GM10266 (cell line): ENCODE measurements around the gene EDAR.

Source experiments
- DNase-seq: peaks from one replicate; pipeline ENCODE4 v3.0.0; 2012; ENCODE audit errors: extremely low spot score
- TF ChIP-seq, protein P1 (sequence below): IDR thresholded peaks from 2 replicates; pipeline ENCODE4 v1.5.1; 2012; ENCODE audit warnings: mild to moderate bottlenecking, low read depth; ENCODE audit not compliant: control insufficient read depth, insufficient read depth; ENCODE audit errors: missing control alignments

Gene EDAR

DNA sequence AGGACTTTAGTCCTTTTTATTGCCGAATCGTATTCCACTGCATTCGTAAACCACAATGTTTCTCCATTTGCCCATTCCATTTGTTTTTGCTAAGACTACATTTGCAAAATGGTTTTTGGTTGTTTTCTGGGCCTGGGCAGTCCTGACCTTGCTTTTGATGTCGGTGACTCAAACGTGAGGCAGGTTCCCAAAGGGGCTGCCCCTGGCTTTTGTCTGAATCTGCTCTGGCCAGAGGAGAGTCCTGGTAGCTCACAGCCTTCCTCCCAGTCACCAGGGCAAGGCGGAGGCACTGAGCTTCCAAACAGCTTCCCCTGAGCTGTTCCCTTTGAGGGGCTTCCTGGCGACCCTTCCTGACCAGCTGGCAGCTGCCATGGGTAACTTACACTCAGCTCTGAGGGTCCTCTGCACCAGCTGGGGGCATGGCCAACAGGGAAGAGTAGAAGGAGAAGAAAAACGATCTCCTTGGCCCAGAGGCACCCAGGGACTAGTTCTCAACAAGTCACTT lies 47.8 kb downstream of the EDAR start:
- no peak for DNase-seq
- TF ChIP-seq, protein P1, sequence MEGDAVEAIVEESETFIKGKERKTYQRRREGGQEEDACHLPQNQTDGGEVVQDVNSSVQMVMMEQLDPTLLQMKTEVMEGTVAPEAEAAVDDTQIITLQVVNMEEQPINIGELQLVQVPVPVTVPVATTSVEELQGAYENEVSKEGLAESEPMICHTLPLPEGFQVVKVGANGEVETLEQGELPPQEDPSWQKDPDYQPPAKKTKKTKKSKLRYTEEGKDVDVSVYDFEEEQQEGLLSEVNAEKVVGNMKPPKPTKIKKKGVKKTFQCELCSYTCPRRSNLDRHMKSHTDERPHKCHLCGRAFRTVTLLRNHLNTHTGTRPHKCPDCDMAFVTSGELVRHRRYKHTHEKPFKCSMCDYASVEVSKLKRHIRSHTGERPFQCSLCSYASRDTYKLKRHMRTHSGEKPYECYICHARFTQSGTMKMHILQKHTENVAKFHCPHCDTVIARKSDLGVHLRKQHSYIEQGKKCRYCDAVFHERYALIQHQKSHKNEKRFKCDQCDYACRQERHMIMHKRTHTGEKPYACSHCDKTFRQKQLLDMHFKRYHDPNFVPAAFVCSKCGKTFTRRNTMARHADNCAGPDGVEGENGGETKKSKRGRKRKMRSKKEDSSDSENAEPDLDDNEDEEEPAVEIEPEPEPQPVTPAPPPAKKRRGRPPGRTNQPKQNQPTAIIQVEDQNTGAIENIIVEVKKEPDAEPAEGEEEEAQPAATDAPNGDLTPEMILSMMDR = no peak

DNA sequence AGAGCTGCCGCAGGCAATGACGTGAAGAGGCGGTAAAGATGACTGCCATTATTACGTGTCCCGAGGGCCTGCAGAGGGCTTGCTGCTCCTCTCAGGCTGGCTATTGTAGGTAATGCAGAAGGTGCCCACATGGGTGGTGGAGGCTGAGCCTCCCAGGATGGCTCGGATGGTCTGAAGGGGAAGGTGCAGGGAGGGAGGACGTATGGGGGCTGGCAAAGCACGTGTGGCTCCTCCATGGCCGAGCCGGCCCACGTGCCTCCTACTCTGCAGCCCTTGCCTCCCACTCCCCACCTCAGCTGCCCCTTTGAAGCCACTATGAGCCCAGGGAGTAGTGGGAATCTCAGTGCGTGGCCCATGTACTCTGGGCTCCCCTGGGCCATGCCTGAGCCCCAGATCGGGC lies 48.9 kb downstream of the EDAR start:
- TF ChIP-seq, protein P1 = no peak
- DNase-seq = no peak

DNA sequence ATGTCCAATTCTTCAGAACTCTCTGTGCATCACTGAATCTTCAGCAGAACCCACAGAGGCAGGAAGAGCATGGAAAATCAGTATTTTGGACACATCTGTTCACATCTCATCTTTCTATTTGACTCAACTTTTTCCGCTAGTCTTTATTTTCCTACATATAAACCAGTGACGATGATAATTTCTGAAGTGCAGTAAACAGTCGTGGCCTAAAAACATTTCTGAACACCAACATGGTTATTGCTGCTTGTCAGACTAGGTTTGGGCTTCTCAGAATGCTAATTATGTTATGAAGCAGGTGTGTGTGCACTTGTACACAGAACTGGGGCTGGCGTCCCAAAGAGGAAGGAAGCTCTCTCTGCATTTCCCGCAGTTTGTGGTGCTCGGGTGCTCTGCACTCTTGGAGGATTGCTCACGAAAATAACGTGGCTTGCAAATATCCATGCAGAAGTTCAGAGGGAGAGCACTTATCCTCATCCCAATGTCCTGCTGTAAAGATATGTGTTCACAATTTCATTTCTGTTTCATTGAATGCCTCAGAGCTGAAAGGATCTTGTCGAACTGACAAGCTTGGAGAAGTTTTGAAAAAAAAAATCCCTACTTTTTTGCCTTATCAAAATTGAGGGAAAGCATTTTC lies 50.8 kb downstream of the EDAR start:
- DNase-seq = no peak
- TF ChIP-seq, protein P1 = no peak

DNA sequence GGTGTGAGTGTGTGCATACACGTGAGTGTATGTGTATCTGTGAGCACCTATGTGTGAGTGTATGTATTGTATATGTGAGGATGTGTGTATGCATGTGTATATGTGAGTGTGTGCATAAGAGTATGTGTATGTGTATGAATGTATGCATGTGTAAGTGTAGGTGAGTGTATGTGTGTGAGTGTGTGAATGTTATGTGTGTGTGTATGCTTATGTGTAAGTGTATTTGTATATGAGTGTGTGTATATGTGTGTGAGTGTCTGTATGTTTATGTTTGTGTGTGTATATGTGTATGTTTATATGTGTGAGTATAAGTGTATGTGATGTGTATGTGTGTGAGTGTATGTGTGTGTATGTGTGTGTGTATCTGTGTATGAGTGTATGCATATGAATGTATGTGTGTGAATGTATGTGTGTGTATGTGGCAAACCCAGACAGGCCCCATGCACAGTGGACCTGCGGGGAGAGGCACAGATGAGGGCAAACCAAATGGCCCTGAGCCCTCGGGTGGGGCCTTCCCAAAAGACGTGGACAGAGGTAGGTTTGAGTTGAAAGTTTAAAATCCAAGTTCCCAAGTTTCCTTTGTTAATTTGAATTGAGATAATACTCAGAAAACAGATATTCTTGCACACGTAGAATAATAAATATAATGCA lies 51.5 kb downstream of the EDAR start:
- DNase-seq = no peak
- TF ChIP-seq, protein P1 = no peak

DNA sequence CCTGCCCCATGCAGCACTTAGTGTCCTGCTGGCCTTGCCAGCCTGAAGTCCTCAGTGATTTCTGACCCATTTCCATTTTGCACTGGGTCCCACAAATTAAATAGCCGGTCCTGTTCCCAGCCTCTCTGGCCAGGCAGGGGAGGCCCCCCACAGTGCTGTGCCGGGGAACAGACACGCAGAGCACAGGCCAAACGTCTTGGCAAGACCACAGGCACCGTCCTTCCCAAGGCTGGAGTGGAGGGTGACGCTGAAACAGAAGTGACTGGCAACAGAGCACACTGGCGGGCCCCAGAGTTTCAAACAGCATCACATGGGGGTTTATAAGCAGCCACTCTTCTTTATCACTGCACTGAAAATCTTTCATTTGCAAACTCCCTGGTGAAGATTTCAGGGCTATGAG lies 52.2 kb downstream of the EDAR start:
- TF ChIP-seq, protein P1 = no peak
- no peak for DNase-seq

DNA sequence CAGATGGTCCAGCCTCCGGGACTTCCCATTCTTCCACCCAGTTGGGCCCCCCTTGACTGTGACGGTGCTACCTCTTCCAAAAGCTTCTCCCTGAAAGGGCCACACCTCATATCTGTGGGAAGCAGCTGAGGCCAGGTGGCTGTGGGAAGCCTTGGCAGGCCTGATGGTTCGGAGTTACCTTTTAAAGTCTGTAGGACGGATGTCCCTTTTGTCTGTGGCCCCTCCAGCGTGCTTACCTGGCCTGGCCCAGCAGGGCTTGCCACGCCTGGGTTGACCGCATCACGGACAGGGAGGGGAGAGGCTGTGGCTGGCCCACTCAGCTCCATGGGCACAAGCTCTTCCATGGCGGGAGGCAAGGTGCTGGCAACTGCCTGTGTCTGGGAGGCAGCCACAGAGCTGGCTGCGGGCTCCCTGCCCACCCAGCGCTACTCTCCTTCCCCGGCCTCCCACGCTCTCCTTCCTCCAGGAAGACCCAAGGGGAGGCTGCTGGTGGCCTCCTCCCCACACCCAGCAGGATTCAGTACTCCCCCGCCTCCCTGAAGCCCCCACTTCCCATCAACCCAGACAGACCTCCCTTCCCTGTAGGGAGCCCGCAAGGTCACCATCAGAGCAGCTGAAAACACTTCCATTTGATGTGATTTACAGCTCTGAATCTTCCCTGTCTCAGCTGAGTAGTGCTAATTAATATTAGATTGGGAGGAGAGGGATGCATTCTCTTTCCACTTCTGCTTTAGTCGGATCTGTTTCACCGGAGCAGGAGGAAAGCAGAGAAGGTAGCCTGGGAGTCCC lies 52.8 kb downstream of the EDAR start:
- TF ChIP-seq, protein P1 = no peak
- no peak for DNase-seq
